Omental fat pad (tissue), 4 donors: ENCODE data around the gene IFI27L2. TPM values are rescaled to one million over a fixed set of nuclear protein-coding genes. Genes with fewer than 3 reads are reported as not detected.
A peak's percentile ranks its signal among the peaks of the same experiment; 100 is the strongest.

Experiments used
- ATAC-seq: fragments of 150-250 bp; one replicate; pipeline ENCODE4 v1.9.1; 2016; ENCODE audit warnings: mild to moderate bottlenecking, moderate library complexity; ENCODE audit not compliant: low FRiP score
- DNase-seq: peaks from one replicate; pipeline ENCODE4 v3.0.0-alpha.2; 2019; ENCODE audit warnings: low spot score
- CTCF ChIP-seq, 3 donors: fragments of 450-650 bp; IDR thresholded peaks; one replicate each; pipeline ENCODE4 v1.5.1; 2016 to 2017; ENCODE audit warnings: antibody characterized with exemption in 3 of 3, mild to moderate bottlenecking in 3 of 3, moderate library complexity in 2 of 3
- total RNA-seq, 4 donors: library from RNA; depleted of rRNA; stranded (reverse); fragments of >200 nt; gene quantifications; one replicate each; pipeline ENCODE4 v1.1.0, GENCODE V29; 2016

Gene IFI27L2
- total RNA-seq, 4 donors from 2014 or later = 43.2 to 109 (median 47.7) TPM

- TF ChIP-seq CTCF (IDR thresholded peaks at IDR 0.05) = no peak
- peak; percentile 94 for ATAC-seq
- peak; percentile 71 for DNase-seq
Measured at GRCh38 chr14:94173885-94174603, 44.6 kb upstream of the IFI27L2 start, which contains the start of gene PPP4R4. TSS of gene PPP4R4 (plus strand) at chr14:94174322. CDS start at chr14:94174466, 144 bp downstream.

GRCh38 chr14:94173471-94173884 lies 44.1 kb upstream of the IFI27L2 start:
- DNase-seq (no peak), ATAC-seq (peak; percentile 10)
- no peak for TF ChIP-seq CTCF (IDR thresholded peaks at IDR 0.05)

- no peak for ATAC-seq
- TF ChIP-seq CTCF (IDR thresholded peaks at IDR 0.05) = no peak
- DNase-seq = no peak
Measured at GRCh38 chr14:94172545-94172944, 43.1 kb upstream of the IFI27L2 start.

- ATAC-seq (no peak), DNase-seq (no peak)
- TF ChIP-seq CTCF (IDR thresholded peaks at IDR 0.05) = no peak
Measured at GRCh38 chr14:94171208-94171607, 41.8 kb upstream of the IFI27L2 start.

- no peak for ATAC-seq
- DNase-seq = no peak
- TF ChIP-seq CTCF (IDR thresholded peaks at IDR 0.05) = no peak
Measured at GRCh38 chr14:94170136-94170535, 40.7 kb upstream of the IFI27L2 start.

- no peak for TF ChIP-seq CTCF (IDR thresholded peaks at IDR 0.05)
- no peak for DNase-seq
- no peak for ATAC-seq
Measured at GRCh38 chr14:94165744-94166143, 36.3 kb upstream of the IFI27L2 start.
